Measurements from ENCODE around the gene RNF150. TPM values are rescaled to one million over a fixed set of nuclear protein-coding genes. Genes with fewer than 3 reads are reported as not detected.

Gene RNF150
- total RNA-seq, 1 experiment from 2014 or later: 4.4 TPM

DNA sequence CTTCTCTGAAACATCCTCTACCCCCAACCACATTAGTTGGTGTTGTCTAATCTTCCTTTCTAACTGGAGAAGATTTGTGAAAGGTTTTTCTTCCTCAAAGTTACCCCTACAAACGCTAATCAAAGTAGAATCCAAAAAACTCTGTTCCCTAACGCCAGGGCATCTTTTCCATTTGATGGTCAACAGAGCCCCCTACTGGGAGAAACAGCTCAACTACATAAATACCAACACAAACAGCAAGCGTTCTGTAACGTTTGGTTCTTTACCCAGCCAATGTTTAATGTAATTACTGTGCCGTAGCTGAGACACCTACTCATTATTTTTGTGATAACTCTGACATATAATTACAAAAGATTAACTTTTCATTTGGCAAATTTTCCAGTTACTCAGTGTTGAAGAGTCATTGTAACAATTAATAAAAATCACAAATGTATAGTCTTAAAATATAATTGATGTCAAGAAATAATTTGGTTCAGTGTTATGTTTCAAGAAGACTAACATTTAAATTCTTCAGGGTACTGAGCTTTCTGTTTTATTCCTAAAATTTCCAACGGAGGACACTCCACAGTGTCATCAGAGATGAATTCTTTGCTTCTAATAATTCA, 282.1 kb downstream of the RNF150 start:
- no peak overlapping the region for H2BK15ac ChIP-seq (ENCODE audit: low read depth, low read length)
- H3K79me1 ChIP-seq (ENCODE audit: insufficient read depth, low read depth, low read length, poor library complexity, severe bottlenecking): no peaks in the 10 kb centered on the region
- H4K91ac ChIP-seq (ENCODE audit: insufficient read length, low read depth, low read length): no peak overlapping the region
- Mint-ChIP-seq H3K27me3 (ENCODE audit: low read depth) (no peaks in the 10 kb centered on the region; the same call in 1 of the 2 replicates), H3K9me3 (no peaks in the 10 kb centered on the region), H3K4me3 (no peak overlapping the region), H3K4me1 (no peaks in the 10 kb centered on the region), H3K27ac (no peak overlapping the region), H3K36me3 (ENCODE audit: insufficient read depth in 1 of 3, low read depth in 3 of 3) (no peaks in the 10 kb centered on the region)
- H3K23ac ChIP-seq (ENCODE audit: insufficient read length, low read depth, low read length): no peak overlapping the region
- no peak overlapping the region for H2BK20ac ChIP-seq (ENCODE audit: low read depth, low read length, poor library complexity, severe bottlenecking)
- no peaks in the 10 kb centered on the region for H4K20me1 ChIP-seq (ENCODE audit: control insufficient read depth, insufficient read depth, insufficient read length)
- H3K14ac ChIP-seq (ENCODE audit: insufficient read depth, low read length): no peak overlapping the region
- no peak overlapping the region for H3T11ph ChIP-seq (ENCODE audit: low read length)
- H3K27me3 ChIP-seq (ENCODE audit: insufficient read depth, low read length): no peaks in the 10 kb centered on the region
- H4K8ac ChIP-seq (replicated peaks; ENCODE audit: insufficient read length, low read depth, low read length): no peak overlapping the region
- H2AFZ ChIP-seq (ENCODE audit: low read length): no peak overlapping the region
- H3K23me2 ChIP-seq (ENCODE audit: insufficient read length, low read depth, low read length, poor library complexity, severe bottlenecking): no peaks in the 10 kb centered on the region
- H4K5ac ChIP-seq (ENCODE audit: insufficient read length, low read depth, low read length): no peak overlapping the region
- no peak overlapping the region for H3K9ac ChIP-seq (ENCODE audit: extremely low read depth, insufficient read length, low read length)
- H2BK5ac ChIP-seq (ENCODE audit: insufficient read length, low read length): no peak overlapping the region
- no CpG with 5 or more reads among the region's 6 CpGs for whole genome bisulfite sequencing (ENCODE audit: extremely low coverage, insufficient read length, low lambda C conversion rate)
- no peak overlapping the region for H2AK5ac ChIP-seq (ENCODE audit: insufficient read length, low read length)
- H2BK120ac ChIP-seq (ENCODE audit: low read depth, low read length, poor library complexity, severe bottlenecking): no peak overlapping the region
- no peaks in the 10 kb centered on the region for H3K79me2 ChIP-seq (ENCODE audit: insufficient read depth, low read length)
- no peaks in the 10 kb centered on the region for H3K9me3 ChIP-seq (ENCODE audit: control insufficient read depth, low read depth, low read length)
- TF ChIP-seq, protein P1, sequence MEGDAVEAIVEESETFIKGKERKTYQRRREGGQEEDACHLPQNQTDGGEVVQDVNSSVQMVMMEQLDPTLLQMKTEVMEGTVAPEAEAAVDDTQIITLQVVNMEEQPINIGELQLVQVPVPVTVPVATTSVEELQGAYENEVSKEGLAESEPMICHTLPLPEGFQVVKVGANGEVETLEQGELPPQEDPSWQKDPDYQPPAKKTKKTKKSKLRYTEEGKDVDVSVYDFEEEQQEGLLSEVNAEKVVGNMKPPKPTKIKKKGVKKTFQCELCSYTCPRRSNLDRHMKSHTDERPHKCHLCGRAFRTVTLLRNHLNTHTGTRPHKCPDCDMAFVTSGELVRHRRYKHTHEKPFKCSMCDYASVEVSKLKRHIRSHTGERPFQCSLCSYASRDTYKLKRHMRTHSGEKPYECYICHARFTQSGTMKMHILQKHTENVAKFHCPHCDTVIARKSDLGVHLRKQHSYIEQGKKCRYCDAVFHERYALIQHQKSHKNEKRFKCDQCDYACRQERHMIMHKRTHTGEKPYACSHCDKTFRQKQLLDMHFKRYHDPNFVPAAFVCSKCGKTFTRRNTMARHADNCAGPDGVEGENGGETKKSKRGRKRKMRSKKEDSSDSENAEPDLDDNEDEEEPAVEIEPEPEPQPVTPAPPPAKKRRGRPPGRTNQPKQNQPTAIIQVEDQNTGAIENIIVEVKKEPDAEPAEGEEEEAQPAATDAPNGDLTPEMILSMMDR (conservative IDR thresholded peaks at IDR 0.05): peak; percentile 93
- H3K27ac ChIP-seq (ENCODE audit: insufficient read length, low read depth, low read length): no peak overlapping the region
- no peaks in the 10 kb centered on the region for H3K4me1 ChIP-seq (ENCODE audit: insufficient read depth, low read length)
- no peak overlapping the region for H3K56ac ChIP-seq (ENCODE audit: insufficient read length, low read depth, low read length)
- H2BK12ac ChIP-seq (ENCODE audit: insufficient read length, low read depth, low read length): no peak overlapping the region
- DNase-seq: no peak
- H3K4me2 ChIP-seq (ENCODE audit: insufficient read depth, insufficient read length, low read length): no peak overlapping the region
- no peak overlapping the region for H3K4ac ChIP-seq (ENCODE audit: low read depth, low read length)
- H3K18ac ChIP-seq (ENCODE audit: insufficient read length, low read depth, low read length): no peak overlapping the region
